ENCODE data around the gene CCDC8.

CCDC8 gene

DNA sequence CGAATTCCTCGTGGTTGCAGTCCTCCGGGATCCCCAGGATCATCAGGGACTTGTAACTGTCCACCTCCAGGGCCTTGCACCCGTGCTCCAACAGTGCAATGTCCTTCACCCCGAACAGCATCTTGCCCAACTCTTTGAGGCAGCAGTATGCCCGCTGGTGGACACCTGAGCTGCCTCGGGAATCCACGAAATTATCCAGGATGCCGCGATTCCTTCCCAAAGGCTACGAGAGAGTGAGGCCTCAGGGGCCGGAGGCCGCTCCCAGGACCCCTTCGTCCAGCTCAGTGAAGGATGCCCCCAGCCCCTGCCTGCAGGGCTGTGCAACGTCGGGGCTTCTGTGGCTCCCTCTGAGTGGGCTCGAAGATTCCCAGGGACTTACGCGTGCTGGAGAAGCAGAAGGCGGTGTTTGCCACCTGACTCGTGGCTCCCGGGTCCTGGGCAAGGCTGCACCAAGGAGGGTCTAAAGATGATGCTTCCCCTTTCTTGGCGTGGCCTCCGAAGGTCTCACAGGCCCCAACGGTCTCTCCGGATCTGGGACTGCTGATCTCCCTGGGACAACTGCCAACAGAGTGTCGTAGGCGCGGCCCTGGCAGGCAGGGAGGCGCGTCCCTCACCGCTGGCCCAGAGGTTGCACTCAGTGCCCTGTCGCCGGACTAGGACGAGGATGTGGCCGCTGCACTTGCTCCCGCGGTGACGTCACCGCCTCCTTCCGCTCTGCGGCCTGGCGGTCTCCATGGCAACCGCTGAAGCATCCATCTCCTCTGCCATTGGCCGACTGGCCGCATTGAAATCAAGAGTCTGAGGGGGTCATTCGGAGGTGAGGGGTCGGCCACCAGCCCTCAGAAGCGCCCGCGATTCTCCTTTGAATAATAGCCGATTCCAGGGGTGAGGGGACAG is 15.1 kb upstream of the CCDC8 start, which contains the start of gene PNMA8C:
TSS of gene PNMA8C (minus strand) at position 698 of the 897 bp plus-strand sequence. CDS start at position 121, 577 bp downstream.
- DNase-seq, result peak; percentile 62 to 89
- Histone ChIP-seq H3K27ac (peak within 1 kb of the TSS; percentile 68 to 77), H3K36me3 (no peaks in the 10 kb centered on the region), H3K4me1 (peaks cover 0 to 29% (median 17%) of the 10 kb centered on the region in 4 donors), H3K9me3 (no peaks in the 10 kb centered on the region), H3K4me3 (peak within 1 kb of the TSS; percentile 44 to 55), H3K27me3 (no peaks in the 10 kb centered on the region)
- TF ChIP-seq, protein P1, sequence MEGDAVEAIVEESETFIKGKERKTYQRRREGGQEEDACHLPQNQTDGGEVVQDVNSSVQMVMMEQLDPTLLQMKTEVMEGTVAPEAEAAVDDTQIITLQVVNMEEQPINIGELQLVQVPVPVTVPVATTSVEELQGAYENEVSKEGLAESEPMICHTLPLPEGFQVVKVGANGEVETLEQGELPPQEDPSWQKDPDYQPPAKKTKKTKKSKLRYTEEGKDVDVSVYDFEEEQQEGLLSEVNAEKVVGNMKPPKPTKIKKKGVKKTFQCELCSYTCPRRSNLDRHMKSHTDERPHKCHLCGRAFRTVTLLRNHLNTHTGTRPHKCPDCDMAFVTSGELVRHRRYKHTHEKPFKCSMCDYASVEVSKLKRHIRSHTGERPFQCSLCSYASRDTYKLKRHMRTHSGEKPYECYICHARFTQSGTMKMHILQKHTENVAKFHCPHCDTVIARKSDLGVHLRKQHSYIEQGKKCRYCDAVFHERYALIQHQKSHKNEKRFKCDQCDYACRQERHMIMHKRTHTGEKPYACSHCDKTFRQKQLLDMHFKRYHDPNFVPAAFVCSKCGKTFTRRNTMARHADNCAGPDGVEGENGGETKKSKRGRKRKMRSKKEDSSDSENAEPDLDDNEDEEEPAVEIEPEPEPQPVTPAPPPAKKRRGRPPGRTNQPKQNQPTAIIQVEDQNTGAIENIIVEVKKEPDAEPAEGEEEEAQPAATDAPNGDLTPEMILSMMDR (IDR thresholded peaks at IDR 0.05), result no peak
- intact Hi-C loops (cut with DNase I; ENCODE audit: low total_unique reads), result no loop called here

DNA sequence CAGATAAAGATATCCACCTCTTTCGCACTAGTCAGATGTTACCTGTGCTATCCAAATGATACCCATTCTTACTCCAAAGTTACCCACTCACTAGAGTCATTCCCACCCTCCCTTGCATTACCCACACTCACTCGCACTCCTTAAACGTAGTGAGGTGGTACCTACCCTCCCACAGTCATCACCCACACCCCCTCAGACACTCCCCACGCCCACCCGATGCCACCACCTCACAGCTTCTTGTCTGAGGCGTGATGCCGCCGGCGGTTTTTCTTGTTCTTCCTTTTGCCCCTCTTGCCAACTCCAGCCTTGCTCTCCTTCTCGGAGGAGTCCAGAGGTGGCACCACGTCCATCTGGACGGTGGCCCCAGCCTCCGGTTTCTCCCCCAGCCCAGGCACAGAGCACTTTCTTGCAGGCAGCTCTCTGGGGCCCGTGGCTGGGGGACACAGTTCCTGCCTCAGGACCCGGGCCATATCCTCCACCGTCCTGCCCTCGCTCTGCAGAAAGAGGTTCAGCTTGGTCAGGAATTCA is 14.2 kb upstream of the CCDC8 start:
- intact Hi-C loops (cut with DNase I; ENCODE audit: low total_unique reads), result no loop called here
- H3K27ac ChIP-seq, result peak overlapping the region; percentile 68 to 77
- TF ChIP-seq, protein P1 (IDR thresholded peaks at IDR 0.05), result no peak
- H3K4me1 ChIP-seq, result peaks cover 0 to 29% (median 17%) of the 10 kb centered on the region in 4 donors
- no peaks in the 10 kb centered on the region for H3K36me3 ChIP-seq
- H3K27me3 ChIP-seq, result no peaks in the 10 kb centered on the region
- no peak for DNase-seq
- H3K9me3 ChIP-seq, result no peaks in the 10 kb centered on the region
- peak overlapping the region; percentile 53 to 55 for H3K4me3 ChIP-seq

DNA sequence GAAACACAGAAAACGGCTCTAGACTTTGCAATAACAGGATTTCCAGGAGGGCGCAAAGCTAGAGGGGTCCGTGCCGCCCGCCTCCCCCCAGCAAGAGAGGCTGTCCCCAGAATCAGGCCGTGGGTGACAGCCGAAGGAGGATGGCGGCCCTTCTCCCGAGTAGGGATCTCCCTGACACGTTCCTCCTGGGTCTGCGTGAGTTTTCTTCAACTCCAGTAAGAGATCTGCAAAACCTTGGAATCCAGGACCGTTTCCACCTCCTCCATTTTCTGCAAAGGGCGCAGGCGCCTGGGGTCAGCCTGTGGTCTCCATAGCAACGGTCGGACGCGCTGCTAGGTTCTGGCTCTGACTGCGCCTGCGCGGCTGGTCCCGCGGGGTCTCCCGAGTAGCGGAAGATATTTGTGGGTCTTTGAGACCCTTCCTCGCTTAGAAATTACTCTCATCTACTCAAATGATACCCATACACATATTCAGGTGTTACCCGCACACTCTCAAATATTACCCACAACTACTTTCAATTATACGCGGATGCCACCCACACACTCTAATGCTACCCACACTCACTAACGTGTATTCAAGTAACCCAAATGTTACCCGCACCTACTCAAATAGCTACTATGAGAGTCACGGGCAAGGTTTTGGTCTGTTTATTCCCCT is 13.3 kb upstream of the CCDC8 start:
- Histone ChIP-seq H3K36me3 (no peaks in the 10 kb centered on the region), H3K27me3 (no peaks in the 10 kb centered on the region), H3K4me1 (peaks cover 0 to 29% (median 17%) of the 10 kb centered on the region in 4 donors), H3K9me3 (no peaks in the 10 kb centered on the region), H3K27ac (peak overlapping the region; percentile 68 to 77), H3K4me3 (peak overlapping the region; percentile 53 to 65)
- intact Hi-C loops (cut with DNase I; ENCODE audit: low total_unique reads), result no loop called here
- TF ChIP-seq, protein P1 (IDR thresholded peaks at IDR 0.05), result no peak
- peak; percentile 67 to 86 for DNase-seq

DNA sequence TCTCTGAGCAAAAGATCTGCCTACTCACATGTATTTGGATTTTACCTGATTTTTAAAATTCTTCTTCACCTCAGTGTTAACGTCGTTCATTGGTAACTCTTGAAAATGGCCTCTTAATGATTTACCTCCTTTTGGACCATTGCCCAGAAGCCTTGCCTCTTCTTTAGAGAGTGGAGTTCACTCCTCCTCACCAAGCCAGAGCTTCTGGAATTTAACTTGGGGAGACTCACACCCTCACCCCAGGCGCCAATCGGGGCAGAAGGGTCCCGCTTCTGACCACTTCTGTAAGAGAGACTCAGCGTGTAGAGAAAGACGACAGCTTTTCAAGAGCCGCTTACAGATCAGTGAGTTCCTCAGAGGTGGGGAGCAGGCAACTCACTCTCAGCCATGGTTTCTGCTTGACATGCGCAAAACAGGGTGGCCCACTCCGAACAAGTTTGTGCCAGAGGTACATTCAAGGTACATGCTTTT is 12.7 kb upstream of the CCDC8 start:
- TF ChIP-seq, protein P1 (IDR thresholded peaks at IDR 0.05), result no peak

DNA sequence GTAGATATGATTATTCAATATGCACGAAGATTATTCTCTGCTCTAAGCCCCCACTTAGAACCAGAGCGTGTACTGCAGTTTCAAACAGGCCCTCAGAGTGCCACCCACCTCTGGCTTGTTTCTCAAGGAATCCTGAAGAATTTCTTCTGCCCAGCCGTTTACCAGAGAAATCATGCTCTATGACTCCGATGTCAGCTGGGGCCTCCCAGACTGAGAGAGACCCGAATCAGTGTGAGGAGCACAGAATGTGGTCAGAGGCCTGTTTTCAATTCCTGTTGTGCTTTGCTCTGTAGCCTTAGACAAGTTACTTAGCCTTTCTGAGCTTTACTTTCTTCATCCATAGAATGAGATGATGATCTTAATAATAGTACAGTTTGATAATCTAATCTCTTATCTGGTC is 9.8 kb upstream of the CCDC8 start:
- intact Hi-C loops (cut with DNase I; ENCODE audit: low total_unique reads), result no loop called here
- no peak for DNase-seq

More for the DNA sequence above, 12.7 kb upstream of the CCDC8 start:
- Histone ChIP-seq H3K27me3 (no peaks in the 10 kb centered on the region), H3K4me3 (peak overlapping the region; percentile 53 to 65), H3K9me3 (no peaks in the 10 kb centered on the region), H3K36me3 (no peaks in the 10 kb centered on the region), H3K27ac (peak overlapping the region; percentile 68 to 77), H3K4me1 (peaks cover 0 to 29% (median 17%) of the 10 kb centered on the region in 4 donors)
- no peak for DNase-seq
- intact Hi-C loops (cut with DNase I; ENCODE audit: low total_unique reads), result no loop called here

More for the DNA sequence above, 9.8 kb upstream of the CCDC8 start:
- Histone ChIP-seq H3K9me3 (no peaks in the 10 kb centered on the region), H3K4me1 (peaks cover 0 to 24% (median 10%) of the 10 kb centered on the region in 4 donors), H3K4me3 (no peak overlapping the region), H3K27ac (no peak overlapping the region), H3K36me3 (no peaks in the 10 kb centered on the region), H3K27me3 (no peaks in the 10 kb centered on the region)
- TF ChIP-seq, protein P1 (IDR thresholded peaks at IDR 0.05), result no peak
